Neural progenitor cell (in vitro differentiated cells): ENCODE data around the gene GATA1.

ENCODE experiments used
- EZH2phosphoT487 ChIP-seq: fragments of 200-600 bp; sonication (generic); IDR thresholded peaks from 2 replicates; pipeline ENCODE4 v1.6.1; 2017; ENCODE audit warnings: antibody characterized with exemption
- TF ChIP-seq, protein P1 (sequence below): fragments of 200-600 bp; sonication (generic); IDR thresholded peaks from 2 replicates; pipeline ENCODE4 v1.5.1; 2017; ENCODE audit warnings: antibody characterized with exemption, mild to moderate bottlenecking

GRCh38 chrX:48801280-48802088, 15.1 kb downstream of the GATA1 start, which contains the start of gene HDAC6:
- TF ChIP-seq, protein P1, sequence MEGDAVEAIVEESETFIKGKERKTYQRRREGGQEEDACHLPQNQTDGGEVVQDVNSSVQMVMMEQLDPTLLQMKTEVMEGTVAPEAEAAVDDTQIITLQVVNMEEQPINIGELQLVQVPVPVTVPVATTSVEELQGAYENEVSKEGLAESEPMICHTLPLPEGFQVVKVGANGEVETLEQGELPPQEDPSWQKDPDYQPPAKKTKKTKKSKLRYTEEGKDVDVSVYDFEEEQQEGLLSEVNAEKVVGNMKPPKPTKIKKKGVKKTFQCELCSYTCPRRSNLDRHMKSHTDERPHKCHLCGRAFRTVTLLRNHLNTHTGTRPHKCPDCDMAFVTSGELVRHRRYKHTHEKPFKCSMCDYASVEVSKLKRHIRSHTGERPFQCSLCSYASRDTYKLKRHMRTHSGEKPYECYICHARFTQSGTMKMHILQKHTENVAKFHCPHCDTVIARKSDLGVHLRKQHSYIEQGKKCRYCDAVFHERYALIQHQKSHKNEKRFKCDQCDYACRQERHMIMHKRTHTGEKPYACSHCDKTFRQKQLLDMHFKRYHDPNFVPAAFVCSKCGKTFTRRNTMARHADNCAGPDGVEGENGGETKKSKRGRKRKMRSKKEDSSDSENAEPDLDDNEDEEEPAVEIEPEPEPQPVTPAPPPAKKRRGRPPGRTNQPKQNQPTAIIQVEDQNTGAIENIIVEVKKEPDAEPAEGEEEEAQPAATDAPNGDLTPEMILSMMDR: no peak
- no peak for TF ChIP-seq EZH2phosphoT487
